Panc1 (cell line): ENCODE measurements around the gene ANGPTL1. TPM values are rescaled to one million over a fixed set of nuclear protein-coding genes. Genes with fewer than 3 reads are reported as not detected.

Source experiments
- ATAC-seq: fragments of 200-7000 bp; cut with Tn5 transposase; 2 replicates; pipeline ENCODE4 v1.9.1; 2020; ENCODE audit warnings: mild to moderate bottlenecking, moderate library complexity
- BruUV-seq: library from RNA; stranded (reverse); fragments of 400-500 nt; replicated peaks from 2 replicates; lab custom pipeline; 2021; lab: Mats Ljungman, UMichigan
- CTCF ChIA-PET: fragments of 300-600 bp; sonication (Branson Sonifier 250); formaldehyde crosslinking; loops from one replicate; lab custom pipeline; 2022; ENCODE audit warnings: antibody characterized with exemption; lab: Charles Lee
- POLR2A ChIA-PET: fragments of 300-600 bp; sonication (Branson Sonifier 250); formaldehyde crosslinking; loops from one replicate; lab custom pipeline; 2022; ENCODE audit warnings: antibody characterized with exemption; lab: Charles Lee
- DNase-seq: peaks from one replicate; pipeline ENCODE4 v3.0.0-alpha.2; 2010; ENCODE audit warnings: low read depth, low spot score
- H3K27ac ChIP-seq: 2 replicates; pipeline ENCODE4 v1.5.1; 2011; ENCODE audit warnings: mild to moderate bottlenecking, low read length, inconsistent platforms
- H3K27me3 ChIP-seq: fragments of 200-500 bp; sonication (Bioruptor generic); 2 replicates; pipeline ENCODE4 v1.6.0; 2014; ENCODE audit warnings: low read length, inconsistent platforms; ENCODE audit not compliant: control insufficient read depth, insufficient read depth
- H3K36me3 ChIP-seq: fragments of 200-500 bp; sonication (Bioruptor generic); 2 replicates; pipeline ENCODE4 v1.5.1; 2014; ENCODE audit warnings: inconsistent platforms, mild to moderate bottlenecking, low read length, moderate library complexity; ENCODE audit not compliant: control insufficient read depth, insufficient read depth
- H3K4me1 ChIP-seq: 2 replicates; pipeline ENCODE4 v1.5.1; 2011; ENCODE audit warnings: inconsistent platforms, mild to moderate bottlenecking, low read length, moderate library complexity; ENCODE audit not compliant: control insufficient read depth, insufficient read depth
- H3K4me3 ChIP-seq, 2 experiments: 2 replicates each; pipeline ENCODE4 v1.5.1; 2011 to 2012; ENCODE audit warnings: low read depth in 2 of 2, low read length in 2 of 2, mild to moderate bottlenecking in 2 of 2, inconsistent platforms in 1 of 2, moderate library complexity in 1 of 2
- H3K9me3 ChIP-seq: fragments of 200-500 bp; sonication (Bioruptor generic); 2 replicates; pipeline ENCODE4 v1.5.1; 2014; ENCODE audit warnings: low read depth, mild to moderate bottlenecking, inconsistent platforms, low read length, moderate library complexity; ENCODE audit not compliant: control insufficient read depth, insufficient read depth
- CTCF ChIP-seq: fragments of 450-650 bp; IDR thresholded peaks from 2 replicates; pipeline ENCODE4 v1.5.1; 2017; ENCODE audit warnings: mild to moderate bottlenecking
- POLR2AphosphoS5 ChIP-seq: IDR thresholded peaks from 2 replicates; pipeline ENCODE4 v1.6.1; 2012; ENCODE audit warnings: mild to moderate bottlenecking, low read depth, low read length, moderate library complexity
- SIN3A ChIP-seq: IDR thresholded peaks from 2 replicates; pipeline ENCODE4 v1.6.1; 2012; ENCODE audit warnings: low read depth, mild to moderate bottlenecking, low read length, moderate library complexity, borderline replicate concordance; ENCODE audit not compliant: insufficient read depth
- TCF7L2 ChIP-seq: IDR thresholded peaks from 2 replicates; pipeline ENCODE4 v1.6.1; 2011; ENCODE audit warnings: mild to moderate bottlenecking, low read depth, low read length, inconsistent platforms
- in situ Hi-C: cut with HindIII; loops from 2 replicates; pipeline ENCODE4 v1.10.0; 2016; ENCODE audit warnings: low sequenced_read_pairs, low pct_unique_long_range_greater_than_20kb
- intact Hi-C: fragments of 100-400 bp; cut with micrococcal nuclease; formaldehyde crosslinking; loops from one replicate; pipeline ENCODE4 v1.10.0; 2022; ENCODE audit not compliant: unreplicated experiment
- total RNA-seq: library from RNA; stranded (reverse); gene quantifications from one replicate; pipeline ENCODE4 v1.2.1, GENCODE V29; 2021; ENCODE audit not compliant: unreplicated experiment
- TF ChIP-seq, protein P1 (sequence below), 2 experiments: IDR thresholded peaks; 2 replicates each; pipeline ENCODE4 v1.6.1; 2011 to 2012; ENCODE audit warnings: low read depth in 2 of 2, control low read depth in 1 of 2, low read length in 1 of 2, mild to moderate bottlenecking in 1 of 2, moderate library complexity in 1 of 2; ENCODE audit not compliant: insufficient read depth in 1 of 2

ANGPTL1 gene
- total RNA-seq, 1 experiment from 2014 or later, result not detected

DNA sequence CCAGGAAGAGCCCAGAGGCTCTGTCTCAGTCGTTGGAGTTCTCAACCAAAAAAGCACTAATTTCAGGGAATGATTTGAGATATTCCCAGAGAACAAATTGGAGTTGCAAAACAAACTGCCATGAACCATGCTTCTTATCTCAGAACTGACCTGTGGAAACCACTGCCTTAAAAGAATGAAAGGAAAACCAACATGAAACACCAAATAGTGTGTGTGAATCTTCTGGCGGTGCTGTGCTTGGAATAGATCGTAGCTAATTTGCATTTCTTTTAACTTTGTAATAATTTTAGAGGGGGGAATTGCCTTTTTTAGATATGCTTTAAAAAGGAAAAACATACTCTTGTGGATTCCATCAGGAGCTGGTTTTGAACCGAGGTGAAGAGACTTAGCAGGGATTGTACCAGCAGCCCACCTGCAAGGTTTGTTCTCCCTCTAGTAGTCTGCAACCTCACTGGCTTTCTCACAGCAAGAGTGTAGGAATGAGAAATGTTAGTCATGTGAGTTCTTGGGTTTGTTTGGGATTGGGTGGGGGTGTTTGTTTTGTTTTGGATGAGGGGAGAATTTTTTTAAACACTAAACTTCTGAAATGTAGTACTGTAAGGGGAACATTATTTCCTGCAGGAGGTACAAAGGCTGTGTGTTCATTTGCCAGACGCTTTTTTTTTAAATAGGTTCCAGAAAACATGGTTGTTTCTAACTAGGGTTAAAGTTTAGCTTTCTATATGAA, 45.7 kb upstream of the ANGPTL1 start:
- POLR2A ChIA-PET, result no interaction called here
- Histone ChIP-seq H3K36me3 (no peaks in the 10 kb centered on the region), H3K4me1 (no peaks in the 10 kb centered on the region), H3K4me3 (no peak overlapping the region), H3K9me3 (no peaks in the 10 kb centered on the region), H3K27ac (no peak overlapping the region), H3K27me3 (no peaks in the 10 kb centered on the region)
- no TSS peak for BruUV-seq
- in situ Hi-C loops (no loop called here), intact Hi-C loops (no loop called here)
- ATAC-seq, result no peak
- no peak for TF ChIP-seq POLR2AphosphoS5
- TF ChIP-seq SIN3A, result no peak
- TF ChIP-seq, protein P1, sequence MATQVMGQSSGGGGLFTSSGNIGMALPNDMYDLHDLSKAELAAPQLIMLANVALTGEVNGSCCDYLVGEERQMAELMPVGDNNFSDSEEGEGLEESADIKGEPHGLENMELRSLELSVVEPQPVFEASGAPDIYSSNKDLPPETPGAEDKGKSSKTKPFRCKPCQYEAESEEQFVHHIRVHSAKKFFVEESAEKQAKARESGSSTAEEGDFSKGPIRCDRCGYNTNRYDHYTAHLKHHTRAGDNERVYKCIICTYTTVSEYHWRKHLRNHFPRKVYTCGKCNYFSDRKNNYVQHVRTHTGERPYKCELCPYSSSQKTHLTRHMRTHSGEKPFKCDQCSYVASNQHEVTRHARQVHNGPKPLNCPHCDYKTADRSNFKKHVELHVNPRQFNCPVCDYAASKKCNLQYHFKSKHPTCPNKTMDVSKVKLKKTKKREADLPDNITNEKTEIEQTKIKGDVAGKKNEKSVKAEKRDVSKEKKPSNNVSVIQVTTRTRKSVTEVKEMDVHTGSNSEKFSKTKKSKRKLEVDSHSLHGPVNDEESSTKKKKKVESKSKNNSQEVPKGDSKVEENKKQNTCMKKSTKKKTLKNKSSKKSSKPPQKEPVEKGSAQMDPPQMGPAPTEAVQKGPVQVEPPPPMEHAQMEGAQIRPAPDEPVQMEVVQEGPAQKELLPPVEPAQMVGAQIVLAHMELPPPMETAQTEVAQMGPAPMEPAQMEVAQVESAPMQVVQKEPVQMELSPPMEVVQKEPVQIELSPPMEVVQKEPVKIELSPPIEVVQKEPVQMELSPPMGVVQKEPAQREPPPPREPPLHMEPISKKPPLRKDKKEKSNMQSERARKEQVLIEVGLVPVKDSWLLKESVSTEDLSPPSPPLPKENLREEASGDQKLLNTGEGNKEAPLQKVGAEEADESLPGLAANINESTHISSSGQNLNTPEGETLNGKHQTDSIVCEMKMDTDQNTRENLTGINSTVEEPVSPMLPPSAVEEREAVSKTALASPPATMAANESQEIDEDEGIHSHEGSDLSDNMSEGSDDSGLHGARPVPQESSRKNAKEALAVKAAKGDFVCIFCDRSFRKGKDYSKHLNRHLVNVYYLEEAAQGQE (IDR thresholded peaks at IDR 0.05; ENCODE audit: insufficient read depth in 1 of 2, low read depth in 2 of 2, low read length in 1 of 2), result no peak
- no peak for TF ChIP-seq TCF7L2
- TF ChIP-seq CTCF, result no peak
- CTCF ChIA-PET, result no interaction called here
- no peak for DNase-seq

- POLR2A ChIA-PET, result no interaction called here
- no peak for TF ChIP-seq TCF7L2
- TF ChIP-seq, protein P1 (IDR thresholded peaks at IDR 0.05; ENCODE audit: insufficient read depth in 1 of 2, low read depth in 2 of 2, low read length in 1 of 2), result no peak
- no peak for TF ChIP-seq CTCF
- no peak for TF ChIP-seq SIN3A
- no peak for TF ChIP-seq POLR2AphosphoS5
- no peaks in the 10 kb centered on the region for H3K4me1 ChIP-seq
- no peaks in the 10 kb centered on the region for H3K36me3 ChIP-seq
- H3K4me3 ChIP-seq, result no peak overlapping the region
- H3K27me3 ChIP-seq, result no peaks in the 10 kb centered on the region
- H3K27ac ChIP-seq, result no peak overlapping the region
- ATAC-seq, result no peak
- H3K9me3 ChIP-seq, result no peaks in the 10 kb centered on the region
- intact Hi-C loops, result no loop called here
- CTCF ChIA-PET, result no interaction called here
- BruUV-seq, result no TSS peak
- no peak for DNase-seq
- in situ Hi-C loops, result no loop called here
Measured at GRCh38 chr1:178912597-178912996, 41.7 kb upstream of the ANGPTL1 start.
